Heart left ventricle (tissue), 16 donors: Measurements from ENCODE around the gene FMNL3. TPM values are rescaled to one million over a fixed set of nuclear protein-coding genes. Genes with fewer than 3 reads are reported as not detected.
A peak's percentile ranks its signal among the peaks of the same experiment; 100 is the strongest.

Source experiments
- ATAC-seq, 4 donors: fragments of 200-7000 bp; cut with Tn5 transposase; one replicate each; pipeline ENCODE4 v1.9.1; 2020 to 2022; ENCODE audit warnings: moderate library complexity in 4 of 4, mild to moderate bottlenecking in 3 of 4, moderate number of reproducible peaks in 1 of 4
- DNase-seq, 5 donors: peaks; one replicate each; pipeline ENCODE4 v3.0.0-alpha.2; 2020
- H3K27ac ChIP-seq, 12 donors: fragments of 200-600 bp; sonication (generic) in 4 of 12; one replicate each; pipeline versions ENCODE4 v1.5.0 to v1.8.0; 2016 to 2022; ENCODE audit warnings: mild to moderate bottlenecking in 2 of 12
- H3K27me3 ChIP-seq, 9 donors: fragments of 200-600 bp; sonication (generic) in 2 of 9; one replicate each; pipeline versions ENCODE4 v1.5.1 to v1.8.0; 2016 to 2022; ENCODE audit warnings: mild to moderate bottlenecking in 3 of 9
- H3K36me3 ChIP-seq, 9 donors: fragments of 200-600 bp; sonication (generic) in 2 of 9; one replicate each; pipeline versions ENCODE4 v1.5.0 to v1.8.0; 2018 to 2022; ENCODE audit warnings: mild to moderate bottlenecking in 2 of 9
- H3K4me1 ChIP-seq, 12 donors: fragments of 200-600 bp; sonication (generic) in 4 of 12; one replicate each; pipeline versions ENCODE4 v1.5.0 to v1.8.0; 2016 to 2022; ENCODE audit warnings: mild to moderate bottlenecking in 3 of 12
- H3K4me3 ChIP-seq, 12 donors: fragments of 200-600 bp; sonication (generic) in 4 of 12; one replicate each; pipeline versions ENCODE4 v1.5.0 to v1.8.0; 2017 to 2022; ENCODE audit warnings: mild to moderate bottlenecking in 9 of 12, moderate library complexity in 4 of 12
- H3K9me3 ChIP-seq, 12 donors: fragments of 200-600 bp; sonication (generic) in 4 of 12; one replicate each; pipeline versions ENCODE4 v1.5.0 to v1.8.0; 2016 to 2022; ENCODE audit warnings: mild to moderate bottlenecking in 1 of 12
- CTCF ChIP-seq, 12 donors: fragments of 200-600 bp; sonication (generic) in 4 of 12; IDR thresholded peaks; one replicate each; pipeline versions ENCODE4 v1.5.0 to v1.8.0; 2018 to 2022; ENCODE audit warnings: antibody characterized with exemption in 12 of 12, mild to moderate bottlenecking in 5 of 12
- POLR2A ChIP-seq, 2 donors: fragments of 450-650 bp; IDR thresholded peaks; one replicate each; pipeline ENCODE4 v1.6.1; 2017; ENCODE audit warnings: antibody characterized with exemption in 2 of 2, mild to moderate bottlenecking in 2 of 2, moderate library complexity in 2 of 2
- WGBS, 4 donors: extraction: QIAGEN DNeasy Blood & Tissue Kit in 2 of 4; methylation state at CpG; one replicate each; pipeline versions ENCODE4 v1.1.5 to v1.1.7; 2013 to 2018; 5-methylcytosine and 5-hydroxymethylcytosine counted together
- intact Hi-C, 10 donors: fragments of 100-400 bp; cut with DNase I; formaldehyde crosslinking; loops; one replicate each; pipeline versions ENCODE4 v1.11.1 to v1.14.2; 2022
- polyA plus RNA-seq, 2 donors: library from polyadenylated mRNA; stranded (reverse); fragments of 200-250 nt; gene quantifications; one replicate each; pipeline ENCODE4 v1.2.3, GENCODE V29; 2013
- total RNA-seq, 9 donors: library from RNA; depleted of rRNA in 2 of 9; stranded (reverse); fragments of >200 nt in 2 of 9; fragmentation: NEBNext Ultra II Directional in 3 of 9; extraction: Animal tissue kit (Norgen Biotek cat#: 25700) in 3 of 9; gene quantifications; one replicate each; pipeline versions ENCODE4 v1.1.0 to v1.2.4, GENCODE V29; 2016 to 2023
- donor health status: ischemic (EF 13 %, LVEDD 7.1; RV severe dilation, severe dysfunction).
- donor health status: healthy with polysubstance abuse.
- donor health status: DM: no; HTN: yes; CAD: no.
- donor health status: DM: no; HTN: no; CAD: no.
- donor health status: ischemic (EF 25% LVEDD 6.9; RV normal size, moderate dysfunction).
- donor health status: ischemic (EF 25% LVEDD 5.7; RV mildly dilated, moderate dysfunction).
- donor health status: healthy.
- donor health status: DM: yes; HTN: yes; CAD: no.
- donor health status: ischemic (EF 35%, LVEDD 5.7; RV mildly dilated, moderate dysfunction).
- donor health status: nonischemic (EF 11% LVEDD 7.7; RV severe dilation, severe dysfunction).
- donor health status: DM: yes; HTN: yes; CAD: no.
- donor health status: PGD.
- donor health status: ischemic (EF 29% LVEDD 5.4; RV normal size, mild dysfunction).
- donor health status: nonischemic (EF 23%, LVEDD 6.1; RV moderate dilation, normal function).

The FMNL3 gene
- total and polyA plus RNA-seq, 11 donors, result 5.9 to 33.9 (median 13.0) TPM

DNA sequence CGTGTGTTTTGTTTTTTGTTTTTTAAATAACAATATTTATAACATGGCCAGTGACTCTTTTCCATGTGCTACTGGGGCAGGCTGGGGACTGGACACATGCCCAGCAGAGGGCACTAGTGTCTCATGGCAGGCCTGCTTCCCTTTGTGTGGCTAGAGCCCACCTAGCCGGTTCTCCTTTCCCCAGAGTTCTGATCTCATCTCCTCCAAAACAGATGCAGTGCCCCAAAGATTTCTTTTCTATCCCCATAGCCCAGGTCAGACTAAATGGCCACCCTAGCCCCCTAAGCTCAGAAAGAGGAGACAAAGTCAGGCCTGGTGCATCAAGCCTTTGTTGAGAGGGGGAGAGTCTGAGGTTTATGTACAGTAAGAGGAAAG is 62.6 kb downstream of the FMNL3 start:
- TF ChIP-seq POLR2A (IDR thresholded peaks at IDR 0.05) (no peak), CTCF (IDR thresholded peaks at IDR 0.05) (peak; percentile 89 to 98 (median 94))
- Histone ChIP-seq H3K27me3 (no peaks in the 10 kb centered on the region), H3K27ac (peak overlapping the region in 8 of 12 donors; percentile 23 to 79 (median 48)), H3K36me3 (peaks cover 0 to 95% (median 88%) of the 10 kb centered on the region in 9 donors), H3K4me3 (no peak overlapping the region), H3K4me1 (peaks cover 0 to 55% (median 40%) of the 10 kb centered on the region in 12 donors), H3K9me3 (no peaks in the 10 kb centered on the region)
- peak; percentile 71 to 82 (median 78) for ATAC-seq
- WGBS, 4 donors, result 0 to 18% (median 7%) methylated on average over 2 of the region's 2 CpGs
- peak; percentile 78 to 89 (median 84) for DNase-seq
- intact Hi-C loops, result loop anchor here (1.0 to 10.0 kb wide), 6 partner anchors 30 to 190 kb away; partner anchors contain the start of gene FMNL3 (in 8 of the 10)

DNA sequence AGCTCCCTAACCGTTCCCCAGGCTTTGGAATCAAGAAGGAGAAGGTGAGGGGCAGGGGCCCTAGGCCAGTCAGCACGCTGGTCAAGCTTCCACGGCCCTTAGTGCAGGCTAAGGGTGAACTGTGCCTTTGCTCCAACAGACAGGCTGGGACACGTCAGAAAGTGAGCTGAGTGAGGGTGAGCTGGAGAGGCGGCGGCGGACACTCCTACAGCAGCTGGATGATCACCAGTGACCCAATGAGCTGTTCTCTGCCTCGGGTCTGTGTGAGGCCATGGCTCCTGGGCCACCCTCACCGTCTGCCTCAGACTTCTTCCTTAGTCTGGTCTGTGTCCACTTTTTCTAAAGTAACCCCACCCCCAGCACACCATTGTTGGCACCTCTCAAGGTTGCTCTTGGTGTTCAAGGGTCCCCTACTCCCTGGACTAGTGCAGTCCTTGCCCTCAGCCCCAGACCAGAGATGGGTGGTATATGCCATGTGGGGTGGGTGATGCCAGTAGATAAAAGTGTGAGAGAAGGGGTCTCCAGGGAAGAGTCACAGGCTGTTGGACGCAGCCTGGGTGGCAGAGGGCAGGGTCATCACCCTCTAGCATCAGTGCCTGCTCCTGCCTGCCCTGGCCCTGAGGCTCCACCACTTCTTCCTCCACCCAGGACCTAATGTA is 63.1 kb downstream of the FMNL3 start:
- whole genome bisulfite sequencing, 4 donors, result 68 to 73% (median 72%) methylated on average over 10 of the region's 10 CpGs
- peaks cover 0 to 95% (median 82%) of the 10 kb centered on the region in 9 donors for H3K36me3 ChIP-seq
- peak overlapping the region in 2 of 12 donors; percentile 38 to 58 for H3K27ac ChIP-seq
- peak; percentile 3 to 50 (median 6) for ATAC-seq
- peaks cover 0 to 51% (median 38%) of the 10 kb centered on the region in 12 donors for H3K4me1 ChIP-seq
- DNase-seq, result peak in 2 of 5 donors; percentile 61 to 63
- H3K9me3 ChIP-seq, result no peaks in the 10 kb centered on the region
- no peak for TF ChIP-seq POLR2A (IDR thresholded peaks at IDR 0.05)
- no peak for TF ChIP-seq CTCF (IDR thresholded peaks at IDR 0.05)
- no peak overlapping the region for H3K4me3 ChIP-seq
- intact Hi-C loops, result loop anchor here (1.0 to 10.0 kb wide), 6 partner anchors 31 to 191 kb away; partner anchors contain the start of gene FMNL3 (in 8 of the 10)
- no peaks in the 10 kb centered on the region for H3K27me3 ChIP-seq

DNA sequence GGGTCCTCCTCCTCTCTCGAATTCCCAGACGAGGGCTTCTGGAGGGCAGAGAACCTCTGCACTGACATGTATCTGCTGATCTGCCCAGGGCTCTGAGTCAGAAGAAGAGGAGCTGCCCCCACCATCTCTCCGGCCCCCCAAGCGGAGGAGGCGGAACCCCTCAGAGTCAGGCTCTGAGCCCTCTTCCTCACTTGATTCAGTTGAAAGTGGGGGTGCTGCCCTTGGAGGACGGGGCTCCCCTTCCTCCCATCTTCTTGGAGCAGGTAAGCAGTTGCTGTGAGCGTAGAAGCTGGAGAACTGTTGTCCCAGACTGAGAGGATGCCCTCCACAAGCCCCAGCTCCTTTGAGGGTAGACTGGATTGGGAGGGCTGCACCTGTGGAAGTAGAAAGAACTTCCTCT is 64.1 kb downstream of the FMNL3 start:
- no peak overlapping the region for H3K27ac ChIP-seq
- TF ChIP-seq POLR2A (IDR thresholded peaks at IDR 0.05) (no peak), CTCF (IDR thresholded peaks at IDR 0.05) (no peak)
- peaks cover 0 to 42% (median 30%) of the 10 kb centered on the region in 12 donors for H3K4me1 ChIP-seq
- H3K27me3 ChIP-seq, result no peaks in the 10 kb centered on the region
- no peaks in the 10 kb centered on the region for H3K9me3 ChIP-seq
- ATAC-seq (no peak), DNase-seq (peak in 2 of 5 donors; percentile 19 to 30)
- H3K4me3 ChIP-seq, result no peak overlapping the region
- 87 to 93% (median 91%) methylated on average over 7 of the region's 7 CpGs for WGBS, 4 donors
- peaks cover 0 to 93% (median 78%) of the 10 kb centered on the region in 9 donors for H3K36me3 ChIP-seq
- intact Hi-C loops, result loop anchor here in 1 of 10 donors (10.0 kb wide), 1 partner anchor 192 kb away; no protein-coding TSS in a partner anchor

DNA sequence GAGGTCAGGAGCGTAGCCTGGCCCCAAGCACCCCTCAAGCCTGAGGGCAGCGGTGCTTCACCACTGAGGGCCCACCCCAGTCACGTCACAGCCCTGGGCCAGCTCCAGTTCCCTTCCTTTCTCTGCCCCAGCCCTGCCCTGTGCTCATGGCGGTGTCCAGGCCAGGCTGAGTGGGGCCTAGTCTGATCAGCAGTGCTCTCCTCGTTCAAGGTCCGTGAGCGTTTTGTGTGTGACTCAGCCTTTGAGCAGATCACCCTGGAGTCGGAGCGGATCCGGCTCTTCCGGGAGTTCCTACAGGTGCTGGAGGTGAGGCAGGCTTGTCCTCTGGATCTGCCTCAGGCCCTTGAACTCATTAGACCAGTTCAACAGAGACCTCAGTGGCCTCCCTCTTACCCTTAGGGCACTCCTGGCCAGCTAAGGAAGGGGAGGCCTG is 64.8 kb downstream of the FMNL3 start:
- intact Hi-C loops, result loop anchor here in 1 of 10 donors (10.0 kb wide), 1 partner anchor 192 kb away; no protein-coding TSS in a partner anchor
- 80 to 89% (median 84%) methylated on average over 5 to 11 of the region's 11 CpGs for WGBS, 4 donors
- TF ChIP-seq CTCF (IDR thresholded peaks at IDR 0.05) (no peak), POLR2A (IDR thresholded peaks at IDR 0.05) (no peak)

More for the DNA sequence above, 64.8 kb downstream of the FMNL3 start:
- Histone ChIP-seq H3K4me1 (peaks cover 0 to 39% (median 30%) of the 10 kb centered on the region in 12 donors), H3K4me3 (no peak overlapping the region), H3K27me3 (no peaks in the 10 kb centered on the region), H3K27ac (no peak overlapping the region), H3K36me3 (peaks cover 0 to 87% (median 75%) of the 10 kb centered on the region in 9 donors), H3K9me3 (no peaks in the 10 kb centered on the region)
- DNase-seq (peak in 1 of 5 donors; percentile 45), ATAC-seq (no peak)
